ENCODE results near the gene NXPE2. TPM values are rescaled to one million over a fixed set of nuclear protein-coding genes. Genes with fewer than 3 reads are reported as not detected.

NXPE2 gene
- total RNA-seq, 2 donors from 2014 or later, result 0.18 TPM; not detected in 1

GRCh38 chr11:114685097-114685496 lies 6.8 kb downstream of the NXPE2 start:
- Mint-ChIP-seq H3K27ac (no peak overlapping the region), H3K27me3 (ENCODE audit: insufficient read depth) (peaks cover 4% of the 10 kb centered on the region), H3K4me1 (no peaks in the 10 kb centered on the region), H3K9me3 (peaks cover 74% of the 10 kb centered on the region), H3K4me3 (no peak overlapping the region), H3K36me3 (ENCODE audit: low read depth) (peaks cover 3% of the 10 kb centered on the region)
- Histone ChIP-seq H3K9me3 (ENCODE audit: control insufficient read depth, low read length) (peaks cover 56% of the 10 kb centered on the region), H3K27ac (ENCODE audit: low read depth, low read length) (no peak overlapping the region), H3K27me3 (ENCODE audit: control insufficient read depth, insufficient read depth, low read length, poor library complexity, severe bottlenecking) (no peaks in the 10 kb centered on the region), H3K4me1 (ENCODE audit: control insufficient read depth, insufficient read depth, low read length) (no peaks in the 10 kb centered on the region), H3K36me3 (ENCODE audit: control insufficient read depth, insufficient read depth, low read length) (no peaks in the 10 kb centered on the region), H3K4me3 (ENCODE audit: low read length) (no peak overlapping the region), H3K9ac (ENCODE audit: extremely low read depth, low read length, poor library complexity, severe bottlenecking) (no peak overlapping the region)
- 80 to 88% methylated on average over 1 of the region's 1 CpG for WGBS, 2 experiments (ENCODE audit: insufficient coverage in 1 of 2, insufficient read length in 1 of 2)
- no peak for TF ChIP-seq CTCF (conservative IDR thresholded peaks at IDR 0.05)
- no peak for DNase-seq

- WGBS, 2 experiments (ENCODE audit: insufficient coverage in 1 of 2, insufficient read length in 1 of 2), result 91% methylated on average over 4 of the region's 4 CpGs; no CpG with 5 or more reads in 1 of the 2 experiments
These were observed 27.1 kb downstream of the NXPE2 start for GRCh38 chr11:114705280-114706024.

GRCh38 chr11:114709960-114710359 lies 31.6 kb downstream of the NXPE2 start:
- TF ChIP-seq CTCF (conservative IDR thresholded peaks at IDR 0.05), result no peak
- Histone ChIP-seq H3K36me3 (ENCODE audit: control insufficient read depth, insufficient read depth, low read length) (no peaks in the 10 kb centered on the region), H3K4me3 (ENCODE audit: low read length) (no peak overlapping the region), H3K9ac (ENCODE audit: extremely low read depth, low read length, poor library complexity, severe bottlenecking) (no peak overlapping the region), H3K4me1 (ENCODE audit: control insufficient read depth, insufficient read depth, low read length) (no peaks in the 10 kb centered on the region), H3K27me3 (ENCODE audit: control insufficient read depth, insufficient read depth, low read length, poor library complexity, severe bottlenecking) (no peaks in the 10 kb centered on the region), H3K27ac (ENCODE audit: low read depth, low read length) (no peak overlapping the region), H3K9me3 (ENCODE audit: control insufficient read depth, low read length) (no peaks in the 10 kb centered on the region)
- H3K27ac Mint-ChIP-seq, result no peak overlapping the region
- H3K4me3 Mint-ChIP-seq, result no peak overlapping the region
- no peaks in the 10 kb centered on the region for H3K4me1 Mint-ChIP-seq
- peaks cover 4% of the 10 kb centered on the region for H3K27me3 Mint-ChIP-seq (ENCODE audit: insufficient read depth)
- no peak for DNase-seq
- WGBS, 2 experiments (ENCODE audit: insufficient coverage in 1 of 2, insufficient read length in 1 of 2), result no CpG with 5 or more reads among the region's 1 CpG
- H3K9me3 Mint-ChIP-seq, result peaks cover 5% of the 10 kb centered on the region
- no peaks in the 10 kb centered on the region for H3K36me3 Mint-ChIP-seq (ENCODE audit: low read depth)

More at GRCh38 chr11:114705280-114706024, 27.1 kb downstream of the NXPE2 start:
- Histone ChIP-seq H3K36me3 (ENCODE audit: control insufficient read depth, insufficient read depth, low read length) (no peaks in the 10 kb centered on the region), H3K9me3 (ENCODE audit: control insufficient read depth, low read length) (no peaks in the 10 kb centered on the region), H3K4me3 (ENCODE audit: low read length) (no peak overlapping the region), H3K27me3 (ENCODE audit: control insufficient read depth, insufficient read depth, low read length, poor library complexity, severe bottlenecking) (no peaks in the 10 kb centered on the region), H3K9ac (ENCODE audit: extremely low read depth, low read length, poor library complexity, severe bottlenecking) (no peak overlapping the region), H3K4me1 (ENCODE audit: control insufficient read depth, insufficient read depth, low read length) (no peaks in the 10 kb centered on the region), H3K27ac (ENCODE audit: low read depth, low read length) (no peak overlapping the region)
- no peaks in the 10 kb centered on the region for H3K9me3 Mint-ChIP-seq
- no peaks in the 10 kb centered on the region for H3K27me3 Mint-ChIP-seq (ENCODE audit: insufficient read depth)
- TF ChIP-seq CTCF (conservative IDR thresholded peaks at IDR 0.05), result no peak
- H3K36me3 Mint-ChIP-seq (ENCODE audit: low read depth), result no peaks in the 10 kb centered on the region
- no peak overlapping the region for H3K27ac Mint-ChIP-seq
- H3K4me1 Mint-ChIP-seq, result no peaks in the 10 kb centered on the region
- H3K4me3 Mint-ChIP-seq, result no peak overlapping the region
- DNase-seq, result no peak
